ENCODE measurements around the gene TRPM8.

TRPM8 gene

DNA sequence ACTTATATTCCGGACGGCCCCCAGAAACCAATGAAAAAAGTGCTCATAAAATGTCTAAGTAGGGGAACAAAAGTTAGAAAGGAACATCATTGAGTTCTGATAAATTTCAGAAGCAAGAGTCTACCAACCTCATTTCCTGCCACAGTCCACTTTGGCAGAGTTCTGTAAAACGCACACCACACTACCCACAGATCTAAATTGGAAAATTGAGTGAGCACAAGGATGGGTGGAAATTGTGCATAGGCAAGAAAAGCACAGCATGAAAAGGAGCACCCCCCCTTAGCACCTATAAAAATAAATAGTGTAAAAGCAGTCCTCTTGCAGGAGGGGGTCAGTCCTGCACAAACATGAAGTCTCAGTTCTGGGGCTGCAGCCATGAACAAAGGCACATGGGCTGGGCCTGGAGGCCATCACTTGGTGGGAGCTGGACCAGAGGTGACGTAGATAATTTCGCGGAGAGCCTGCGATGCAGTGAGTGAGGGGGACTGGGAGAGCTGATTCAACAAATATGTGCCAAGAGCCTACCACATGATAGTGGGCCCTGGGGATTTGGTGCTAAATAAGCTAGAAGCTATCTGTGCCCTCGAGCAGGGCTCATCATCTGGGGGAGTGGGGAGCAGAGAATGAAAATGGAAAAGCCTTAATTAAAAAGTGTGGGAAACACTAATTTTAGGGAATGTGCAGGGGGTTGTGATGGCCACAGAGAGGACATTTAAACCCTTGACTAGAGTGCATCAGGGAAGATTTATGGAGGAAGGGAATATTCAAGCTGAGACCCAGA lies 84.4 kb downstream of the TRPM8 start:
- DNase-seq (ENCODE audit: low read depth in 2 of 2): no peak

- DNase-seq (ENCODE audit: low read depth in 2 of 2): no peak
Observed at GRCh38 chr2:234002281-234002680, 85.1 kb downstream of the TRPM8 start.

- peak; percentile 12 to 28 for DNase-seq (ENCODE audit: low read depth in 2 of 2)
Observed at GRCh38 chr2:234003972-234004617, 86.9 kb downstream of the TRPM8 start.

DNA sequence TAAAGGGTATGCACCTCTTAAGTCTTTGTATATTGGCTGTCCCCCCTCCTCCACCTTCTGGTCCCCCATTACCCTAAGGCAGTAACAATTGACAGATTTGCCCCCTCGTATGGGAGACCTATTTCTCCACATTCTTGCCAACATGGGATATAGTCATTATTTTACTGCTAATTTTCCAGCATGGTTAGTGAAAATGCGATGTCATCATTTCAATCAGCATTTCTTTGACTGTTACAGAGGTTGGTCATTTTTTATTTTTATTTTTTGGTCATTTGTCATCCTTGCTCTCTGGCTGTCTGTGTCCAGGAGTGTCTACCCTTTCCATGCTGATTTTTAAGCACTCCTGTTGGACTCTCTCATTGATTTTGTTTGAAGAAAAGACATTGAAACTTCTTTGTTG lies 88.0 kb downstream of the TRPM8 start:
- no peak for DNase-seq (ENCODE audit: low read depth in 2 of 2)

DNA sequence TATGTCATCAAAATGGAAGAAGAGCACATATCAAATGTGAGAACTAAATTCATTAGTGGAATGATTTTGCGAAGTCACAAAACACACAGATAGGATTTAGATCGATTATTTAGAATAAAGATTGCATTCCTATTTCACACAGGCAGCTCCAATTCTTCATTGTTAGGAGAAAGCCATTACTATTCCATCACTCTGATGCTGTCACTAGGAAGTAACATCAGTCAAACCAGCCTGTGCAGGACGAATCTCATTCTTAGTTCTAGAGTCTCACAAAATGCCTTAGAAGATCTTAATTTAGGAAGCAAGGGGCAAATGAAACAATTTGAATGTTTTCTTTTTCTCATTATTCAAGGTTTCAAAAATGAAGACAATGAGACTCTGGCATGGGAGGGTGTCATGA lies 89.3 kb downstream of the TRPM8 start:
- DNase-seq (ENCODE audit: low read depth in 2 of 2): no peak

- DNase-seq (ENCODE audit: low read depth in 2 of 2): no peak
Observed at GRCh38 chr2:234014427-234014826, 97.3 kb downstream of the TRPM8 start.

DNA sequence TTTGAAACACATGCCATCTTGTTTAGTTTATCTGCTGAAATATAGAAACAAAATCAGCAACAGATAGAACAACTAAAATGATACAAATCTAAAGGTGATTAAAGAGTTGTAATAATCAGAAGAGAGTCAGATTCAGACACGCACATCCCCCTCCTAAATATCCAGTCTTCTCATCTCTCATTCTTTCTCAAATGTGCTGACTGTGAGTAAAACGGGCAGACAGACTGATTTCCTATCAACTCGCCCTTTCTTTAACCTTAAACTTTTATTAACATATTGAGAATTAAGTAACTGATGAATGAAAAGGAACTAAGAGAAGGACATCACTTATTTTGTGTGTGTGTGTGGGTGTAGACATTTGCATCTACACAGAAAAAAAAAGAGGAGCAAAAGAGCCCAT lies 98.7 kb downstream of the TRPM8 start:
- no peak for DNase-seq (ENCODE audit: low read depth in 2 of 2)

- no peak for DNase-seq (ENCODE audit: low read depth in 2 of 2)
Observed at GRCh38 chr2:234019896-234020295, 102.7 kb downstream of the TRPM8 start.

DNA sequence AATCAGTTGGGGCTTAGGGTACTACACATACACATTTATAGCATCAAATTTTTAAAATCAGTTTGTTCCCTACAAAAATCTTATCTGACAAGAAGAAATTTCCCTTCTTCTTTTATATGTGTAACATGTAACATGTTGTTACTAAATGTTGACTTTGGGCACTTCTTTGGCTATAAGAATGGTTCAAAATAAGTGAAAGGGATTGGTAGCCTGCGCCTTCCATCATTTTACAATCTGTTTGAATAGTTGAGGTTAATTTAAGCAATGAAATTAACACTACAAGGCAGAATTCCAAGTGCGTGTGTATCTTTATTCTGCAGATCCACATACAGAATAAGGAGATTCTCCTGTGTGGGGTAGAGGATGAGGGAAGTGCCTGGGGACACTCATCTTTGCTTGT lies 103.2 kb downstream of the TRPM8 start:
- no peak for DNase-seq (ENCODE audit: low read depth in 2 of 2)

DNA sequence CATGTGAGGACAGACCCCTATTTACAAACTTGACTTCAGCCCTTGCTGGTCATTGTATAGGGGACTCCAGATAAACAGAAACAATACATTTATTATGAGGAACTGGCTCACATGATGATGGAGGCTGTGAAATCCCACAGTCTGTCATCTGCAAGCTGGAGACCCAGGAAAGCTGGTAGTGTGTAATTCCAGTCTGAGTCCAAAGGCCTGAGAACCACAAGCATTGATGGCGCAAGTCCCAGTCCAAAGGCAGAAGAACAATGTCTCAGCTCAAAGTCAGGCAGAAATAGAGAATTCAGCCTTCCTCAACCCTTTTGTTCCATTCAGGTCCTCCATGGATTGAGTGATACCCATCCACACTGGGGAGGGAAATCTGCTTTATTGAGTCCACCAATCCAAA lies 105.3 kb downstream of the TRPM8 start:
- DNase-seq (ENCODE audit: low read depth in 2 of 2): no peak

DNA sequence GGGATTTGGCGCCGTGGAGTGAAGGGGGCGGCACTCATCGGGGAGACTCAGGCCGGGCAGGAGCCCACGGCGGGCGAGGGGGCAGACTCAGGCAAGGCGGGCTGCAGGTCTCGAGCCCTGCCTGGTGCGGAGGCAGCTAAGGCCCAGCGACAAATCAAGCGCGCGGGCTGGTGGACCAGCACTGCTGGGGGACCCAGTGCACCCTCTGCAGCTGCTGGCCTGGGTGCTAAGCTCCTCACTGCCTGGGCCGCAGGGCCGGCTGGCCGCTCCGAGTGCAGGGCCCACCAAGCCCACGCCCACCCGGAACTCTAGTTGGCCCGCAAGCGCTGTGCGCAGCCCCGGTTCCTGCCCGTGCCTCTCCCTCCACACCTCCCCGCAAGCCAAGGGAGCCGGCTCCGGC lies 107.1 kb downstream of the TRPM8 start:
- DNase-seq (ENCODE audit: low read depth in 2 of 2): no peak

DNA sequence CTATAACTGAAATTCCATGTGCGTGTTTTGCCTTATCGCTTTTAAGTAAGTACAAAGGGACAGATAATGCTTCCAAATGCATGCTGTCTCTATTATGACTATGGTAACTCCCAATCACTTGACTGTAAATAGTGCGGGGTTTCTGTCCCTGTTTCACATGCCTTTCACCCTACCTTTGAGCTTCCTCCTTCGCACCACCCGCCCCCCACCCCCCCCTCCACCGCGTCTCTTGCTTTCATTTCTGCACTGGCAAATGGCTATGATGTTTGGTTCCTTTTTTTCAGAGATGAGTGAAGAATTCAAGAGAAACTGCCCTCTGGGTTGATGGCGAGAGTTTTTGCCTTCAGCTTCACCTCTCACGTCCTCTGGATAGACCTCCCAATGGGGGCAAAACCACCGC lies 108.3 kb downstream of the TRPM8 start:
- no peak for DNase-seq (ENCODE audit: low read depth in 2 of 2)

GRCh38 chr2:234025891-234026401 lies 108.8 kb downstream of the TRPM8 start:
- DNase-seq (ENCODE audit: low read depth in 2 of 2): no peak

GRCh38 chr2:234026693-234027254 lies 109.6 kb downstream of the TRPM8 start:
- no peak for DNase-seq (ENCODE audit: low read depth in 2 of 2)

GRCh38 chr2:234027641-234028040 lies 110.5 kb downstream of the TRPM8 start:
- DNase-seq (ENCODE audit: low read depth in 2 of 2): no peak

DNA sequence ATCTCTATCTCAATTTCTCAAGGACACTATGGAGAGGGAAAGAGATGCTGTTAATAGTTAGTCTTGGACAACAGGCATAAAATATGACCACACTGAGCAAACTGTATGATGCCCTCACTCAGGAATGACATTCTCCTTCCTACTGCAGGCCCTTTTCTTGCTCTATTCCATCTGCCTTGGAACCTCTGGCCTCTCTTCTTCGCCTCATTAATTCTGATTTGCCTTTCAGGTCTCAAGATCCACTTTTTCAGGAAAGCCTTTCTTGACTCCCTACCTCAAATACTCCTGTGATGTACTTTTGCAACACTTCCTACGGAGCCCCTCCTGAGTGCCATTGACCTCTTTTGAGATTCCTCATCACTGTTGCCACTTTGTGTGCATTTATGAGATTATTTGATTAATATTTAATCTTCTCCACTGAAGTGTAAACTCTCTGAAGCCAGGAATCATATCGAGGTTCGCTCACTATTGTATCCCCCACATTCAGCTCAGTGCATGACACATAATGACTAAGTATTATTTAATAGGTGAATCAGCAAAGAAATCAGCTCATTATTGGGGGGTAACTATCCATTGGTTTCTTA lies 112.1 kb downstream of the TRPM8 start:
- DNase-seq (ENCODE audit: low read depth in 2 of 2): no peak

DNA sequence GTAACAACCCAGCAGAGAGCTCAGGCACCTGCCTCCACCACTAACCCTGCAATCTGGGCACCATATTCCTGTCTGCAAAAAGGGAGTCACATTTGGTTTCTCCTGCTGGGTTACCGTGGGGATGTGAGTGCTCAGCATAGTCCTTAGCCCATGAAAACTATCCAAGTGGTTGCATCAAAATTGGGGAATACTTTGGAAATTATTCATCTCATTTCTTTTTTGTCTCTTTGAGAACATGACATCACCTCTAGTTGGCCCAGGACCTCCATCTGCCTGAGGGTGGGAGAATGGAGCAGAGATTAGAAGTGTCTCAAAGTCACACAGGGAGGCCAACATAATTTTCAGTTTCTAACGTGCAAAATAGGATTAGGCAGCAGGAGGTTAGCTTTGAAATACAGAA lies 114.0 kb downstream of the TRPM8 start:
- DNase-seq (ENCODE audit: low read depth in 2 of 2): no peak

DNA sequence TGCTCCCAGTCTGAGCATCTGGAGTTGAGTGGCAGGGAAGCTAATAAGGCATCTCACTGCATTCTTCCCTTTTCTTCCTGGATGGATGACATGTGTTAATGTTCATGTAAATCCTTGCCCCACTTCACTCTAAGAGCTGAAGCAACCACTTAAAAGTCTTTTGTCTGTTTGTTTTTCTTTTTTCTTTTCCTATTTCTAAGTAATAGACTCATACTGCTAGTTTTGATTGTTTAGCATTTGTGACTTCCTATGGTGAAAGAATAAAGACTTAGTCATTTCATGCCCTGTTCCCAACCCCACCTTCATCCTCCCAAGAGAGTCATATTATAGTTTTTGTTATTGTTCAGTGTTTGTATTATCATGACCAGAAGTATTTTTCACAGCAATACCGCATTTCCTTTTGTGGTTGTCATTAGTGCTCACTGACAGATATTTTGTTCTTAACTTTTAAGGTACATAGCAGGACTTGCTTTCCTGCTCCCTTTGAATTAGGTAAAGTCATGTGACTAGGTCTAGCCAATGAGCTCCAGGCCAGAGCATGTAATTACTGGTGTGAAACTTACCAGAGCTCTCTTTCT lies 115.2 kb downstream of the TRPM8 start:
- peak in 1 of 2 donors; percentile 19 for DNase-seq (ENCODE audit: low read depth in 2 of 2)

GRCh38 chr2:234033174-234033573 lies 116.0 kb downstream of the TRPM8 start:
- DNase-seq (ENCODE audit: low read depth in 2 of 2): no peak

DNA sequence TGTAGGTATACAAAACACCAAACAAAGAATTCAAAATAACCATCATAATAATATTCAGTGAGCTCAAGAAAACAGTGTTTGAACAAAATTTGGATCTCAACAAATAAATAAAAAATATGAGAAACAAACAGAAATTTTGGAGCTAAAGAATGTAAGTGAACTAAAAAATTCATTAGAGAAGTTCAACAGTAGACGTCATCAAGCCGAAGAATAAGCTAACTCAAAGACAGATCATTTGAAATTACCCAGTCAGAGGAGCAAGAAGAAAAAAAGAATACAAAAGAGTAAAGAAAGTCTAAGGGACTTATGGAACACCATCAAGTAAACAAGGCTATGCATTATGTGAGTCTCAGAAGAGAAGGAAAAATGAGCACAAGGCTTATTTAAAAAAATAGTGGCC lies 116.7 kb downstream of the TRPM8 start:
- DNase-seq (ENCODE audit: low read depth in 2 of 2): no peak

- DNase-seq (ENCODE audit: low read depth in 2 of 2): no peak
Observed at GRCh38 chr2:234038076-234038802, 121.1 kb downstream of the TRPM8 start.

DNA sequence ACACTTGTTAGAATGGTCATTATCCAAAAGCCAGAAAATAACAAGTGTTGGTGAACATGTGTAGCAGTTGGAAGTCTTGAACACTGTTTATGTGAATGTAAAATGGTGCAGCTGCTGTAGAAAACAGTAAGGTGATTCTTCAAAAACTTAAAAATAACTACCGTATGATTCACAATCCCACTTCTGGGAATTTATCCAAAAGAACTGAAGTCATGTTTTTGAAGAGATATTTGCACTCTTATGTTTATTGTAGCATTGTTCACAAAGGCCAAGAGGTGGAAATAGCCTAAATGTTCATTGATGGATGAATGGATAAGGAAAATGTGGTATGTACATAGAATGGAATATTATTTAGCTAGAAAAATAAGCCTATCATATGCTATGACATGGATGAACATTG lies 127.0 kb downstream of the TRPM8 start:
- DNase-seq (ENCODE audit: low read depth in 2 of 2): no peak
